Esophagus muscularis mucosa (tissue), 4 donors: Measurements from ENCODE around the gene DDR1. TPM values are rescaled to one million over a fixed set of nuclear protein-coding genes. Genes with fewer than 3 reads are reported as not detected.

Experiments
- DNase-seq: peaks from one replicate; pipeline ENCODE4 v3.0.0-alpha.2; 2017; ENCODE audit errors: extremely low spot score
- H3K27ac ChIP-seq, 4 donors: fragments of 200-600 bp; sonication (generic); replicated peaks in 1 of 4; 1 replicate in 3 of 4; 2 replicates in 1 of 4; pipeline ENCODE4 v1.5.1; 2016 to 2019; ENCODE audit warnings: mild to moderate bottlenecking in 1 of 4
- H3K27me3 ChIP-seq, 4 donors: fragments of 200-600 bp; sonication (generic); one replicate each; pipeline versions ENCODE4 v1.5.1 to v1.6.0; 2016 to 2019
- H3K36me3 ChIP-seq, 4 donors: fragments of 200-600 bp; sonication (generic); one replicate each; pipeline ENCODE4 v1.5.1; 2016 to 2019
- H3K4me1 ChIP-seq, 4 donors: fragments of 200-600 bp; sonication (generic); one replicate each; pipeline ENCODE4 v1.5.1; 2016 to 2019
- H3K4me3 ChIP-seq, 4 donors: fragments of 200-600 bp; sonication (generic); 1 replicate in 2 of 4; 2 replicates in 2 of 4; pipeline ENCODE4 v1.5.1; 2016 to 2019; ENCODE audit warnings: mild to moderate bottlenecking in 4 of 4, moderate library complexity in 1 of 4
- H3K9me3 ChIP-seq, 4 donors: fragments of 200-600 bp; sonication (generic); 1 replicate in 3 of 4; 2 replicates in 1 of 4; pipeline ENCODE4 v1.5.1; 2016 to 2019
- EP300 ChIP-seq: sonication (generic); formaldehyde crosslinking; IDR thresholded peaks from one replicate; pipeline ENCODE4 v1.6.1; 2017; ENCODE audit warnings: antibody characterized with exemption
- POLR2A ChIP-seq: fragments of 450-650 bp; IDR thresholded peaks from one replicate; pipeline ENCODE4 v1.6.1; 2017; ENCODE audit warnings: antibody characterized with exemption, moderate library complexity, mild to moderate bottlenecking, low read depth
- POLR2AphosphoS5 ChIP-seq, 2 donors: sonication (generic); formaldehyde crosslinking; IDR thresholded peaks; one replicate each; pipeline ENCODE4 v1.6.1; 2017; ENCODE audit warnings: antibody characterized with exemption in 2 of 2
- WGBS: methylation state at CpG from one replicate; pipeline ENCODE4 v1.1.5; 2018; 5-methylcytosine and 5-hydroxymethylcytosine counted together
- intact Hi-C: fragments of 100-400 bp; cut with DNase I; formaldehyde crosslinking; loops from one replicate; pipeline ENCODE4 v1.15.1; 2023
- total RNA-seq, 4 donors: library from RNA; depleted of rRNA; stranded (reverse); fragments of >200 nt; gene quantifications; one replicate each; pipeline versions ENCODE4 v1.1.0 to v1.2.1, GENCODE V29; 2016
- TF ChIP-seq, protein P1 (sequence below), 3 experiments: fragments of 200-600 bp in 2 of 3; fragments of 450-650 bp in 1 of 3; sonication (generic) in 2 of 3; IDR thresholded peaks; one replicate each; pipeline ENCODE4 v1.5.1; 2017 to 2019; ENCODE audit warnings: antibody characterized with exemption in 3 of 3, mild to moderate bottlenecking in 2 of 3, moderate library complexity in 1 of 3

The DDR1 gene
- total RNA-seq, result 10 to 100 TPM; 10.4 to 37.9 (median 23.3) TPM

DNA sequence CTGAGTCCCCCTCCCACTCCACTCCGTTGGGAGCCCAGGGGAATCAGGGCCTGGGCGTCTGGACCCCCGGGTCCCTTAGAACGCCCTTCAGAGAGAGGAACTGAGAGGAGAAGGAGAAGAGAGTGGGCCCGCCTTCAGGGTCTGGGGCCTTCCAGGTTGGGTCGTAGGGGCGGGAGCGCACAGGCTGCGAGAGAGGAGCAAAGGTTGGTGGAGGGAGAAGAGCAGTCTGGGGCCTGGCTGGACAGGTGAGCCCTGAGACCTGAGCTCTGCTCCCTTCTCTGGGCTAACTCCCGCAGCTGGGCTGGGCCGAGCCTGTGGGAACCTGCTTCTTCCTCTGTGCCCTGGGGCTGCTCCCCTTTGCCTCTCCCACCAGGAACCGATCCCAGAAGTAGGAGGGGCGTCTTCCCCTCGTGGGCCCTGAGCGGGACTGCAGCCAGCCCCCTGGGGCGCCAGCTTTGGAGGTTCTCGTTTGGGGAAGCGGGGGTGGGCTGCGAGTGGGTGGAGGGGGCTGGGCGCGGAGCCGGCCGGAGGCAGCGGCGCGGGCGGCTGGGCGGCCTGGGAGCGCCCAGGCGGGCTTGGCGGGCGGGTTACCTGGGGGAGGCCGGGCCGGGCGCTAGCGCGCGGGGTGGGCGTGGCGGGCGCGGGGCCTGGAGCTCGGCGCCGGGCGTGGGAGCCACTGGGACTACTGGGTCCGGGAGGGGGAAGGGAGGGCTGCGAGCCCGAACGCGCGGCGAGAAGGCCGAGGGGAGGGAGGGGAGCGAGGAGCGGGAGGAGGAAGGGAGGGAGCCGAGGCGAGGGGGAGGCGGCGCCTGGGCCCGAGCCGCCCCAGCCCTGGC is at the start of gene DDR1:
DDR1 (plus strand) TSS at position 835 of the 836 bp plus-strand sequence. CDS start 4,211 bp downstream, outside the sequence.
- Histone ChIP-seq H3K4me1 (peaks cover 34 to 57% (median 52%) of the 10 kb centered on the region in 4 donors), H3K4me3 (peak within 1 kb of the TSS; percentile 67 to 87 (median 77)), H3K36me3 (peaks cover 0 to 3% (median under 1%) of the 10 kb centered on the region in 4 donors), H3K27me3 (no peaks in the 10 kb centered on the region), H3K27ac (peak within 1 kb of the TSS; percentile 85 to 93 (median 90)), H3K9me3 (no peaks in the 10 kb centered on the region)
- 40% methylated on average over 14 of the region's 62 CpGs for WGBS
- intact Hi-C loops, result loop anchor here (10.0 kb wide), 1 partner anchor 199 kb away; the partner anchor contains the start of gene PPP1R18
- TF ChIP-seq EP300 (no peak), POLR2A (no peak), POLR2AphosphoS5 (IDR thresholded peaks at IDR 0.05) (no peak)
- TF ChIP-seq, protein P1, sequence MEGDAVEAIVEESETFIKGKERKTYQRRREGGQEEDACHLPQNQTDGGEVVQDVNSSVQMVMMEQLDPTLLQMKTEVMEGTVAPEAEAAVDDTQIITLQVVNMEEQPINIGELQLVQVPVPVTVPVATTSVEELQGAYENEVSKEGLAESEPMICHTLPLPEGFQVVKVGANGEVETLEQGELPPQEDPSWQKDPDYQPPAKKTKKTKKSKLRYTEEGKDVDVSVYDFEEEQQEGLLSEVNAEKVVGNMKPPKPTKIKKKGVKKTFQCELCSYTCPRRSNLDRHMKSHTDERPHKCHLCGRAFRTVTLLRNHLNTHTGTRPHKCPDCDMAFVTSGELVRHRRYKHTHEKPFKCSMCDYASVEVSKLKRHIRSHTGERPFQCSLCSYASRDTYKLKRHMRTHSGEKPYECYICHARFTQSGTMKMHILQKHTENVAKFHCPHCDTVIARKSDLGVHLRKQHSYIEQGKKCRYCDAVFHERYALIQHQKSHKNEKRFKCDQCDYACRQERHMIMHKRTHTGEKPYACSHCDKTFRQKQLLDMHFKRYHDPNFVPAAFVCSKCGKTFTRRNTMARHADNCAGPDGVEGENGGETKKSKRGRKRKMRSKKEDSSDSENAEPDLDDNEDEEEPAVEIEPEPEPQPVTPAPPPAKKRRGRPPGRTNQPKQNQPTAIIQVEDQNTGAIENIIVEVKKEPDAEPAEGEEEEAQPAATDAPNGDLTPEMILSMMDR (IDR thresholded peaks at IDR 0.05), result no peak
- no peak for DNase-seq

DNA sequence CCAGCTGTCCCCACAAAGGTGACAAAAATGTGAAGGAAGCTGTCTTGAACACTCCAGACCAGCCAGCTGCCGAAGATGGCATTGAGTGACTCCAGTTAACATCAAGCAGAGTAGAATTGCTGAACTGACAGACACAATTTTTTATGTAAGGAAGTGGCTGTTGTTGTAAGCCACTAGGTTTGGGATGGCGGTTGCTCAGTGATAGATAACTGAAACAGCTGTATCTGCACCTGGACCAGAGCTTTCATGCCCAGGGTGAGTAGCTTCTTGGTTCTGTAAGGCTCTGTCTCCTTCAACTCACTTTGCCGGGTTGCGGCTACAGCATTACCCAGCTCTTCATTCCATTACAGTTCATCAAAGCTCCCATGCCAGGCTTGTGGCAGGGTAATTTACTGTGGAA is 49.7 kb upstream of the DDR1 start:
- no peak overlapping the region for H3K27ac ChIP-seq
- 71% methylated on average over 4 of the region's 4 CpGs for WGBS
- intact Hi-C loops, result no loop called here

DNA sequence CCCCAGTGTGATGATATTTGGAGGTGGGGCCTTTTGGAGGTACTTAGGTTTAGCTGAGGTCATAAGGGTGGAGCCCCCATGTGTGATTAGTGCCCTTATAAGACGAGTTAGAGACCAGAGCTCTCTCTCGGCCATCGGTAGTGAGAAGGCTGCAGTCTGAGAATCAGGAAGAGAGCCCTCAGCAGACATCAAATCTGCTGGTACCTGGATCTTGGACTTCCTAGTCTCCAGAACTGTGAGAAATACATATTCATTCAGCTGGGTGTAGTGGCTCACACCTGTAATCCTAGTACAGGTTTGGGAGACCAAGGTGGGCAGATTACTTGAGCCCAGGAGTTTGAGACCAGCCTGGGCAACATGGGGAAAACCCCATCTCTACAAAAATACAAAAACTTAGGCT is 48.7 kb upstream of the DDR1 start:
- Histone ChIP-seq H3K4me1 (peaks cover 11 to 20% (median 13%) of the 10 kb centered on the region in 4 donors), H3K27ac (no peak overlapping the region), H3K9me3 (no peaks in the 10 kb centered on the region), H3K27me3 (no peaks in the 10 kb centered on the region), H3K36me3 (no peaks in the 10 kb centered on the region), H3K4me3 (no peak overlapping the region)
- no peak for DNase-seq
- 96% methylated on average over 3 of the region's 3 CpGs for WGBS
- intact Hi-C loops, result no loop called here
- no peak for TF ChIP-seq POLR2A

More for the DNA sequence above, 49.7 kb upstream of the DDR1 start:
- Histone ChIP-seq H3K4me3 (no peak overlapping the region), H3K9me3 (no peaks in the 10 kb centered on the region), H3K36me3 (no peaks in the 10 kb centered on the region), H3K4me1 (peaks cover 11 to 20% (median 14%) of the 10 kb centered on the region in 4 donors), H3K27me3 (no peaks in the 10 kb centered on the region)
- TF ChIP-seq POLR2A (no peak), POLR2AphosphoS5 (IDR thresholded peaks at IDR 0.05) (no peak), EP300 (no peak)
- TF ChIP-seq, protein P1 (IDR thresholded peaks at IDR 0.05), result no peak
- DNase-seq, result no peak

DNA sequence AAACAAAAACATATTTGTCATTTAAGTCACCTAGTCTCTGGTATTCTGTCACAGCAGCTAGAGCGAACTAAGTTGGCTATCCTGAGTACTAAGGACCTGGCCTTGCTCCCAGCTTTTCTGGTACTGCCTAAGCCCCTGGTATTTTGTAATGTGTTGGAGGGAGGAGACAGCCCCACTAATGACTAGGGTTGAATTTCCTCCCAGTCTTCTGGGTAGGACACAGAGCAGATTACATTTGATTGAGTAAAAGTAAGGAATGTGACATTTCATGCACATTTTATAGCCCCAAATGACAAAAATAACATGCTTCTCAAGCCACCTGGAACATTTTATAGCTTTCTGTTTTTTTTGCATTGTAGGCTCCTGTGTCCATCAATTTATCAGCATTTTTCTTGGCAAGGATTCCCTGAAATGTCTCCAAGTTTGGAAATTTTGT is 47.9 kb upstream of the DDR1 start:
- intact Hi-C loops, result no loop called here
- DNase-seq, result no peak
- peaks cover 11 to 20% (median 13%) of the 10 kb centered on the region in 4 donors for H3K4me1 ChIP-seq
- no peaks in the 10 kb centered on the region for H3K36me3 ChIP-seq
- H3K9me3 ChIP-seq, result no peaks in the 10 kb centered on the region
- 57% methylated on average over 1 of the region's 1 CpG for WGBS
- H3K27me3 ChIP-seq, result no peaks in the 10 kb centered on the region
- H3K27ac ChIP-seq, result peak overlapping the region in 2 of 4 donors; percentile 2 to 31
- TF ChIP-seq, protein P1 (IDR thresholded peaks at IDR 0.05), result no peak
- peak; percentile 12 to 26 for TF ChIP-seq POLR2AphosphoS5 (IDR thresholded peaks at IDR 0.05)
- no peak overlapping the region for H3K4me3 ChIP-seq

DNA sequence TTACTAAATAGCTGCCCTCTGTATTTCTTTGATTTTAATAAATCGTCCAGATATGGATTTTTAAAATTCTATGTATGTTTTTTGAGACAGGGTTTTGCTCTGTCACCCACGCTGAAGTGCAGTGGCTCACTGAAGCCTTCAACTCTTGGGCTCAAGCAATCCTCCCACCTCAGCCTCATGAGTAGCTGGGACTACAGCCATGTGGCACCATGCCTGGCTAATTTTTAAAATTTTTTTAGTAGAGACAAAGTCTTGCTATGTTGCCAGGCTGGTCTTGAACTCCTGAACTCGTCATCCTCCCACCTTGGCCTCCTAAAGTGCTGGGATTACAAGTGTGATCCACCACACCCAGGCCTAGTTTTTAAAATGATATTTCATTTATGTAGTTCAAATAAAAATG is 47.4 kb upstream of the DDR1 start:
- no peak for TF ChIP-seq POLR2A
- TF ChIP-seq, protein P1 (IDR thresholded peaks at IDR 0.05), result no peak
- no peak for TF ChIP-seq EP300
- no peak for TF ChIP-seq POLR2AphosphoS5 (IDR thresholded peaks at IDR 0.05)
- no peak overlapping the region for H3K4me3 ChIP-seq
- no peaks in the 10 kb centered on the region for H3K9me3 ChIP-seq
- no peak for DNase-seq
- peaks cover 14 to 23% (median 16%) of the 10 kb centered on the region in 4 donors for H3K4me1 ChIP-seq
- peak overlapping the region in 2 of 4 donors; percentile 2 to 31 for H3K27ac ChIP-seq
- H3K36me3 ChIP-seq, result no peaks in the 10 kb centered on the region
- intact Hi-C loops, result no loop called here
- no peaks in the 10 kb centered on the region for H3K27me3 ChIP-seq
- WGBS, result 63% methylated on average over 3 of the region's 3 CpGs
